GM18870 (cell line): Measurements from ENCODE around the gene CDC23.
"Not testable (repeated sequence)": the region's sequence is repeated elsewhere in the genome, so short reads cannot be mapped to it uniquely, and the experiment has no call there.

Source experiments
- ATAC-seq: cut with Tn5 transposase; IDR thresholded peaks from one replicate; pipeline ENCODE4 v1.9.1; 2021; ENCODE audit warnings: moderate library complexity; ENCODE audit not compliant: unreplicated experiment

Gene CDC23

DNA sequence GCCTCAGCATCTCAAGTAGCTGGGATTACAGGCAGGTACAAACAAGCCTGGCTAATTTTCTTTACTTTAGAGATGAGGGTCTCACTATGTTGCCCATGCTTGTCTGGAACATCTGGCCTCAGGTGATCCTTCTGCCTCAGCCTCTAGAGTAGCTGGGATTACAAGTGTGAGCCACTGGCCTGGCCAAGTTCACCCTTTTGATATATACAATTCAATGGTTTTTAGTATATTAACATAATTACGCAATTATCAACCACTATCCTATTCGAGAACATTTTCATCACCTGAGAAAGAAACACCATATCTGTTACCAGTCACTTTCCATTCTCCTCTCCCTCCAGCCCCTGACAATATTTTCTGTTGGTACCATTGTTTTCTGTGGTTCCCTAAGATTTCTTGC, 3.7 kb upstream of the CDC23 start:
- no peak for ATAC-seq

DNA sequence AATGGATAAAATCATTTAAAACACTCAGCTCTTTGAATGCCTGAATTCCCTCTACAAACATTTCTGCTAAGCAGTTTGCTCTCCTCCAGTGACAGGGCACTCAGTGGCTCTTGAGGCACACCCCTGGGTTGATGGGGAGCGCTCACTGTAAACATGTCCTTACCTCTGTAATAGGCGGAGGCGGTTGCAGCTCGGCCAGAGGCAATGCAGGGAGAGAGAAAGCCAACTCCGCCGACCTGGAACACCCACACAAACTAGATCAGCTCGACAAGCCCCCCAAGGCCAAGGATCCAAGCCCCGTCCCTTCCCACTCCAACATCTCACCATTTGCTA, 329 bp downstream of the CDC23 start:
- peak; percentile 5 for ATAC-seq

DNA sequence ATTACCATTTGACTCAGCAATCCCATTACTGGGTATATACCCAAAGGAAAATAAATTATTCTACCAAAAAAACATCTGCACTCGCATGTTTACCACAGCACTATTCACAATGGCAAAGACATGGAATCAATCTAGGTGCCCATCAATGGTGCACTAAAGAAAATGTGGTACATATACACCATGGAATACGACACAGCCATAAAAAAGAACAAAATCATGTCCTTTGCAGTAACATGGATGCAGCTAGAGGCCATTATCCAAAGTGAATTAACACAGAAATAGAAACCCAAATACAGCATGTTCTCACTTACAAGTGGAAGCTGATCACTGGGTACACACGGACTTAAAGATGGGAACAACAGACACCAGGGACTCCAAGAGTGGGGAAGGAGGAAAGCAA, 2.1 kb downstream of the CDC23 start:
- no peak for ATAC-seq

DNA sequence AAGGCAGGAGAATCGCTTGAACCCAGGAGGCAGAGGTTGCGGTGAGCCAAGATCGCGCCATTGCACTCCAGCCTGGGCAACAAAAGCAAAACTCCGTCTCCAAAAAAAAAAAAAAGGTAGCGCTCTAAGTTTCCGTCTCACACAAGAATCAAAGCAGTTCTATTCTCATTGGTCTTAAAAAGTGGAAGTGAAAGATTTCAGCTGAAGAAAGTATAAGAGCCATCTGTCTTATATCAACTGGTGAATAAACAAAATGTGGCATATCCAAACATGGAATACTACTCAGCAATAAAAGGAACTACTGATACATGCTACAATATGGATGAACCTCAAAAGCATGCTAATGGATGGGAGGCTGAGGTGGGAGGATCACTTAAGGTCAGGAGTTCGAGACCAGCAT, 19.3 kb downstream of the CDC23 start:
- not testable (repeated sequence) for ATAC-seq

DNA sequence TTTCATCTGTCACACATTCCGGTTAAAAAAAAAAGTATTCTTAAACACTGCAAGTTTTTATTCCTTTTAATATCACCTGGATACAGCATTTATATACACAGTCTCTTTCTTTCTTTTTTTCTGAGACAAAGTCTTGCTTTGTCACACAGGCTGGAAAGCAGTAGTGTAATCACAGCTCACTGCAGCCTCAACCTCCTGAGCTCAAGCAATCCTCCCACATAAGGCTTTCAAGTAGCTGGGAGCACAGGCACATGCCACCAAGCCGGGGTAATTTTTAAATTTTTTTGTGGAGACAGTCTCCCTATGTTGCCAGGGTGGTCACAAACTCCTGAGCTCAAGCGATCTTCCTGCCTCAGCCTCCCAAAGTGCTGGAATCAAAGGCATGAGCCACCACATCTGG, 20.3 kb downstream of the CDC23 start:
- no peak for ATAC-seq

DNA sequence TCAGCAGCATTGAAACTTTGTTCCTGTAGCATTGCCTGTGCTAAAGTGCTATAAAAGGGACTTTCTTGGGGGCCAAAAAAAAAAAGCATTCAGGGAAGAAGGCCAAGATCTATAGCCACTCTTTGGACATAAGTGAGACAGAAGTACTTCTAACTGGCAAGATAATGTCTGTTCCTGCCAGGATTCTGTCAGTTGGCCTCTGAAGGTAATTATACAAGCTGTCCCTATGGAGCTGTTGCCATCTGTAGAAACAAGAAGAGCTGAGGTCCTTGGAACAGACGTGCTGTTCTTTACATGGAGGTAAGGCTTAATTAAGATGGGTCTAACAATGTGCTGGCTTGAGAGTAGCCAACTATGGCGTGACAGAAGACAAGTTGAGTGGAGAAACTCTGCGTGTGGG, 24.5 kb downstream of the CDC23 start:
- ATAC-seq = no peak

DNA sequence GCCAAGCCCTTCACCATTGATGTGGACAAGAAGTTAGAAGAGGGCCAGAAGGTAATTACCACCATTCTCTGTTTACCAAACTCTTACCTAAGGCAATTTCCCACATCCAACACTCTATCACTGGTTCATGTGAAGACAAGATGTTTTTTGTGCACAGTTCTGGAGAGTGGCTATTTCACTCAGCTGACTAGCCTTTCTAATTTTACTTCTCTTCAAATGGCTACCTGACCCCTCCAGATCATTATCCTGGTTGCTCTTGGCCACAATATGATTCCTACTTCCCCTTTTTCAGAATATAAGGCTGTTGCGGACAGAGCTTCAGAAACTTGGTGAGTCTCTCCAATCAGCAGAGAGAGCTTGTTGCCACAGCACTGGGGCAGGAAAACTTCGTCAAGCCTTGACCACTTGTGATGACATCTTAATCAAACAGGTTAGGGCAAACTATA, 27.1 kb downstream of the CDC23 start:
- no peak for ATAC-seq

DNA sequence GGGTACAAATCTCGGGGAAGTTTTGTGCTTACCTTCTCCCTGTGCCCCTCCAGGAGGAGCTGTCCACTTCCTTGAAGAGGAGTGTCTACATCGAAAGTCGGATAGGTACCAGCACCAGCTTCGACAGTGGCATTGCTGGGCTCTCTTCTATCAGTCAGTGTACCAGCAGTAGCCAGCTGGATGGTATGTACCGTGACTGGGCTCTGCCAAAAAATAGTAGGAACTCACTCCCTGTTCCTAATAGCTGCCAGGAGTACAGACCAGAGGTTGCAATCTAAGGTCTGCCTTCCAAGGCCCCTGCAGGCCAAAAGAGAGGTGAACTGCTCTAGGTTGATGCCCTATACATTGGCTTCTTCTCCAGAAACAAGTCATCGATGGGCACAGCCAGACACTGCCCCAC, 30.3 kb downstream of the CDC23 start:
- ATAC-seq = no peak

DNA sequence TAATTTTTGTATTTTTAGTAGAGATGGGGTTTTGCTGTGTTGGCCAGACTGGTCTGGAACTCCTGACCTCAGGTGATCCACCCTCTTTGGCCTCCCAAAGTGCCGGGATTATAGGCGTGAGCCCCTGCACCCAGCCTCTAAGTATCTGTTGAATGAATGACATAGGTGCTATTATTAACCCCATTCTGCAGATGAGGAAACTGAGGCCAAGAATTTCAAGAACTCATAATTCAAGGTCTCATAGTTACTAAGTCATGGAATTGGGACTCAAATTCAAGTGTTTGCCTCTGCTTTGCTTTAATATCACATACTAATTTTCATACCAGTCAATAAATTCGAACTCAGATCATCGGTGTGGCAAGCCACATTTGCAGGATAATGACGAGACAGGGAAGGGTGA, 32.3 kb downstream of the CDC23 start:
- ATAC-seq = no peak

DNA sequence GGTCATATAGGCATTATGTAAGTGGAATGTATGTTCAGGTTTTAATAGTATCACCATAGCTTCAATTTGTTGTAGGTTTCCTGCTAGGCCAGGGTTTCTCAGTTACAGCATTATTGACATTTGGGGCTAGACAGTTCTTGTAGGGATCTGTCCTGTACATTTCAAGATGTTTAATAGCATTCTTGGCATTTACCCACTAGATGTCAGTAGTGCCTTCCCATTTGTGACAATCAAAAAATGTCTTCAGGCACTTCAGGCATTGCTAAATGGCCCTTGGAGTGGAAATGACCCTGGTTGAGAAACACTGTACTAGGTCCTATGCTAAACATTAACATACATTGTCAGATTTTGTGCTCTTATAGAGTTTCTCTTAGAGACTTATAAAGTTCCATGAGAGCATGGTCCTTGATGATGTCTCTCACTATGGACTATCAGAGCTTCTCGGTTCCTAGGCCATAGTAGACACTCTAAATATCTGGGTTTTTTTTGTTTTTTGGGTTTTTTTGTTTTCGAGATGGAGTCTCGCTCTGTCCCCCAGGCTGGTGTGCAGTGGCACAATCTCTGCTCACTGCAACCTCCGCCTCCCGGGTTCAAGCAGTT, 32.8 kb downstream of the CDC23 start:
- ATAC-seq = no peak

DNA sequence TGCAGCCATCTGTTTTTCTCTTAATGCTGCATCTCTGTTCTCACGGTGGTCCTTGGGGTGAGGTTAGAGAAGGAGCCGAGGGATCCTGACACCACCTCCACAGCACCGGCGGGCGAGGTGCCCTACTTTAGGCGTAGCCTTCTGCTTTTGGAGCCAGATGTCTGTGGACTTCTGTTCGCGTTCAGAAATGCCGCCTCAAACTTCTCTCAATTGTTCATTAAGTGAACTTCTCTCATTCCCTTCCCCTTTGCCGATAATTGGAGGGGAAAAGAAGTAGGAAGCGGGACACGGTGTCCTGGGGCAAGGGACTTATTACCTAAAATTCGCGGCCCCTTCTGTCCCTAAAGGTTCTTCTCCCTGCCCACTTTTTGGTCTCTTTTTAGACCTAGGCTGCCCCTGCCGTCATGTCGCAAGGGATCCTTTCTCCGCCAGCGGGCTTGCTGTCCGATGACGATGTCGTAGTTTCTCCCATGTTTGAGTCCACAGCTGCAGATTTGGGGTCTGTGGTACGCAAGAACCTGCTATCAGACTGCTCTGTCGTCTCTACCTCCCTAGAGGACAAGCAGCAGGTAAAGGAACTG, 33.8 kb downstream of the CDC23 start:
- no peak for ATAC-seq

DNA sequence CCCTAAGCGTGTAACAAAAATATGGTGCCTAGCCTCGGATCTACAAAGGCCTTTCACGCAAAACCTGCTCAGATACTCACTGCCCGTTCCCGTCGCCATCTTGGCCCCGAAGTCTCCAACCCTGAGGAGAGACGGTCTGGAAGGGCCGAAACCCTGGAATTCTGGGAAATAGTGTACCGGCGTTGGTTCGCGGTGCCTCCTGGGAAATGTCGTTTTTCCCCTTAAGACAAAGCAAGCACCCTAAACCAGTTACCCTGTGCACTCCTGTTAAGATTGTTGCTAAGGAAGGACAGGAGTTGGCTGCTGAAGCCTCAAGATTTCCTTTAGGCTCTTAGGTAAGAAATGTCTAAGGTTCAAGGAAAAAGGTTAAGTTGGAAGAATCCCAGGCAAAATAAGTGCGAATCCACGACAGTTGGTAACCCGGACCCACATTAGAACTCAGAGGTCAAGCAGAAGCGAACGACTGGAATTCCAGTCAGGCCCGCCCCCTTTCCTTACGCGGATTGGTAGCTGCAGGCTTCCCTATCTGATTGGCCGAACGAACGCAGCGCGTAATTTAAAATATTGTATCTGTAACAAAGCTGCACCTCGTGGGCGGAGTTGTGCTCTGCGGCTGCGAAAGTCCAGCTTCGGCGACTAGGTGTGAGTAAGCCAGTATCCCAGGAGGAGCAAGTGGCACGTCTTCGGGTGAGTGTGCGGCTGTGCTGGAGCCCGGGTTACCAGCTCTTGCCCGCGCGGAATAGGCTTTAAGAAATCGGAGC, 34.4 kb downstream of the CDC23 start, which contains the start of the genes BRD8 and KIF20A:
Gene BRD8, minus strand, starts transcription at position 115 of the 761 bp plus-strand sequence. Its CDS starts 16 bp downstream, at position 99.
Gene KIF20A, plus strand, starts transcription at position 597 of the 761 bp plus-strand sequence. CDS start 569 bp downstream, outside the sequence.
- peak; percentile 86 for ATAC-seq

DNA sequence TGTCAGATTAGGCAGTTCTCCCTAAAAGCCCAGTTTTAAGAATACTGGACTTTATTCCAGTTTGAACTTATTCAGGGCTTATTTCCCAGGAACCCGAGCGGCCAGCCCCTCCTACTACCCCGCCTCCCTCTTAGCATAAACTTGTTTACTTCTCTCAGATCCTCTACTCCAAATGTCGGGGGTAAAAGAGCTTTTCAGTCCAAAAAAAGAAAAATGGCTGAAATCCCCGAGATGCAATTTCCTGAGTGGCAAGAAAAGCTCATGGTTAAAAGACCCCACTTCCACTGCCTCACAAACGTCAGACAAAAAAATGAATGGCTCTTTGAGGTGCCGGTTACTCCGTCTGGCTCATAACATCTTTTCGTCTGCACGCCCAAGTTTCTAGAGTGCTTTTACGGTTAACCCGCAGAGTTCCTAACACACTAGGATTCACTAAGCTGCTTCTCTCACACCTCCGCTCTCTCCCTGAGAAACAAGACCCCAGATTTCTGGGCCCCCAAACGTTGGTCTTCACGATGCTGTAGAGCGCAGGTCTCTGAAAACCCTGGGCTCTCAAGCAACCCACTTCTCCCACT, 35.1 kb downstream of the CDC23 start:
- ATAC-seq = no peak

DNA sequence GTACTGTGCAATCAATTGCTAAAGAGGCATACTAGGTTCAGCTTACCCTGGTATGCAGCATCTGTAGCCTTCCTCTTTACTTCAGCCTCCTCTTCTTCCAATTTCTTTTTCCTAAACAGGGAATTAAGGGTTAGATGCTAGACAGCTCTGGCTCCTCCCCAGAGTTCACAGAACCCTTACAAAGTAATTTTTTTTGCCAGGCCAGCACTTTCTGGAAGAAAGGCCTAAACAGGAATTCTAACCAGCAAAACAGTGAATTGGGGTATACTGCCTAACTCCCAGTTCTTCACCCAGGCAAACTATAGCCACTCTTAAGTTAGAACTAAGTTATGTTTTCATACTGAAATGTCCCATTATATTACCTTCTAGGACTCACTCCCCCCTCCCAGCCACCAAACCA, 42.8 kb downstream of the CDC23 start:
- ATAC-seq = no peak

DNA sequence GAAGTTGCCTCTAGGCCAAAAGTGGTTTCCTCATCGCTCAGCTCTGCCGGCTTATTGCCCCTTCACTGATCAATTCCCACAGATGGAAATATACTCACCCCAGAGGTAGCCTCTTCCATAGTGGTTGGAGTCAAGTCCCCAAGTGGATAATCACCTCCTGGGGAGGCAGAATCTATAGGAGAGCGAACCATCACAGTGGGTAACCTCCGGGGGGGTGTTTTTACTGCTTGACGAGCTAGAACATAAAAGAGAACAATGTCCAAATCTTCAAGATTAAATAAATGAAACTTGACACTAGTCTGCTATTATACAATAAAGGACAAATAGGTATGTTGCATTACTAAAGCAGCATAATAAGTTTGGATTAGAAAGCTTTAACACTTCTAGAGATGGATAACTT, 44.0 kb downstream of the CDC23 start:
- no peak for ATAC-seq

DNA sequence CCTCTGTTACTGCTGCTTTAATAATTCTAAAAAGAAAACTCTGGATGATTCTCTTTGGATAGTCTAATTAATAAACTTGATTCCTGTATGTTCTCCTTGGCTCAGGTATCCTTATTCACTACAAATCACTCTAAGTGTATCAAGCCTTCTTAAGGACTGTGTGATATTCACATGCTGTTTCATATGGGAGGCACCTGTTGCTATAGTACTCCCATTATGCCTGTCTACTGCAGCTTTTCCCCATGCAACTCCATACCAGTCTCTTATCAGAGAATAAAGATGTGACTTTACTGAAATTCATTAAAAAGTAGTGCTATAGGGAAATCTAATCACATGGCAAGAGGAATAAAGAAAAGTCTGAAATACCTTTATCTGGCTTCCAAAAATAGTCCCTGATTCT, 49.4 kb downstream of the CDC23 start:
- no peak for ATAC-seq

DNA sequence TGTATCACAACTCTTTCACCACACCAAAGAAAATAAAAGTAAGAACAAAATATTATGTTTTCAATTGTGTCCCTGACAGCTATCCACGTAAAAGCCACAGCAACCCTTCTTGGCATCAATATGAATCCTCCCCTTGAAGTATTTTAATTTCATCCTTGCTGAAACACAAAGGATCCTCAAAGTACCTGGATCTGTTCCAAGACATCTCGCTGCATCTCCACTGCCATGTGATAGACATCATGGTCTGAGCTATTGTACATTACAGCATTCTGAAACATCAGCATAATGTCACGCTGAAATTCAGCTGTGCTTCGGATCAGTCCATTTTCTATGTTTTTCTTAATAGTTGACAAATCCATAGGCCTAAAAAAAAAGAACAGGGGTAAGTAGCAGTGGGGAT, 52.4 kb downstream of the CDC23 start:
- no peak for ATAC-seq

DNA sequence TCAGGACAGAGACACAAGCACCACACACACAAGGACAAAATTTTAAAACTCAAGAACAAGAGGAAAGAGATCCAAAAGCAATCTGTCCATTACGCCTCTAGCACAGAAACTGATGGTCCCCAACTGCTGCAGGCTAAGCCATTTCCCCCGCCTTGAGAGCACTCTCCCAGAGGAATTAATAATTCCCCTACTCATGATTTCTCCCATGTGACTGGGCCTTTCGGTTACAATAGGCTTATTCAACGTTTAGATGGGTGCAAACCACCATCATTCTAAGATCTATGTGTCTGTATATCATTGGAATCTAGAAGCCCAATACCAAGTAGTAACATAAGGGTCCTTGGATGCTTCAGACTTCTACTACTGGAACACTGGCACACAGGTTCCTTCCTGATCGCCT, 53.5 kb downstream of the CDC23 start:
- ATAC-seq = no peak

DNA sequence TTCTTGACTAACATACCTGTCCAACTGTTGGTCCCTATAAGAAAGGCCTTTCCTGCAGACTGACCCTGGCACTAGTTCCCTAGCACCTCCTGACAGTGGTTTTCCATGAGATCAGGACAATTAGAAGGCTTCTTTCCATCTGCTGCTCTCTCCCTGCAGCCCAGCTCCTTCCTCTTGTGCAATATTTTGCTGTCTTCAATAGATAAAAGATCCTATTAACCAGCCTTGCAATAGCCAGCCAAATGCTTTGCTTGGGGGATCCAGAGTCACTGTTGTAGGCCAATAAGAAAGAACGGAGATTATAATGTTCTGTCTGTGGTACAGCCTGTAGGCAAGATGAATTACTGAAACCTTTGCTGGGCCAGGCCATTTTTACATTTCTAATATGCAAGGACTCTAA, 55.5 kb downstream of the CDC23 start:
- no peak for ATAC-seq

DNA sequence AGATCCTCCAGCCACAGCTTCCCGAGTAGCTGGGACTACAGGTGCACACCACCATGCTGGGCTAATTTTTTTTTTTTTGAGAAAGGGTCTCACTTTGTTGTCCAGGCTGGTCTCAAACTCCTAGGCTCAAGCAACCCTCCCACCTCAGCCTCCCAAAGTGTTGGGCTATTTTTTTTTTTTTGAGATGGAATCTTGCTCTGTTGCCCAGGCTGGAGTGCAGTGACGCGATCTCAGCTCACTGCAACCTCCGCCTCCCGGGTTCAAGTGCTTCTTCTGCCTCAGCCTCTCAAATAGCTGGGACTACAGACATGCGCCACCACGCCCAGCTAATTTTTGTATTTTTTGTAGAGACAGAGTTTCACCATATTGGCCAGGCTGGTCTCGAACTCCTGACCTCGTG, 57.1 kb downstream of the CDC23 start:
- ATAC-seq = not testable (repeated sequence)

DNA sequence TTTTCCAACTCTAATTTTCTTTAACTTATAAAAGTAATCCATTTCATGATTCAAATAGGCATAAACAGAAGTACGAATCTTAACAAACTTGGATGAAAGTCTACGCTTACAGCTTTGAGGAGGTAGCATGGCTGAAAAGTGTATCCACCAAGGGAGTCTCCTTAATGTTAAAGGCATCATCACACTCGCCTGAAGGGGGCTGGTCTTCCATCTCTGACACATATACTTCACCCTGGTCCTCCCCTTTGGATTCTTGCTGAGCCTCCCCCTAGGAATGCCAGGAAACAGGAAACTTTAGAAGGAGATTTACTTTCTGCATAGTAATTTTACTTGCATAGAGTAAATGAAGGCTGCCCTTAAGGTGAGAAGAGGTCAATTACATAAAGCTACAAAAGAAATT, 63.6 kb downstream of the CDC23 start:
- ATAC-seq = no peak

DNA sequence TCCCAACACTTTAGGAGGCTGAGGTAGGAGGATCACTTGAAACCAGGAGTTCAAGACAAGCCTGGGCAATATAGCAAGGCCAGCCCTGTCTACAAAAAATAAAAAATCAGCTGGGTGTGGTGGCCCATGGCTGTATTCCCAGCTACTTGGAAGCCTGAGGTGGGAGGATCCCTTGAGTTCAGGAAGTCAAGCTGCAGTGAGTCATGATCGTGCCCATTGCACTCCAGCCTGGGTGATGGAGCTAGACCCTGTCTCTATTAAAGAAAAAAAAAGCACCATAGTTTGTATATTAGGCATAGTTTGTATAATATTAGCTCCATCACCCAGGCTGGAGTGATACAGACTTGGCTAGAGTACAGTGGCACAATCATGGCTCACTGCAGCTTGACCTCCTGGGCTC, 64.3 kb downstream of the CDC23 start:
- no peak for ATAC-seq
